ENCODE results near the gene PTPRM. TPM values are rescaled to one million over a fixed set of nuclear protein-coding genes. Genes with fewer than 3 reads are reported as not detected.

Gene PTPRM
- total RNA-seq, 4 donors from 2014 or later, result 206 to 337 (median 255) TPM

DNA sequence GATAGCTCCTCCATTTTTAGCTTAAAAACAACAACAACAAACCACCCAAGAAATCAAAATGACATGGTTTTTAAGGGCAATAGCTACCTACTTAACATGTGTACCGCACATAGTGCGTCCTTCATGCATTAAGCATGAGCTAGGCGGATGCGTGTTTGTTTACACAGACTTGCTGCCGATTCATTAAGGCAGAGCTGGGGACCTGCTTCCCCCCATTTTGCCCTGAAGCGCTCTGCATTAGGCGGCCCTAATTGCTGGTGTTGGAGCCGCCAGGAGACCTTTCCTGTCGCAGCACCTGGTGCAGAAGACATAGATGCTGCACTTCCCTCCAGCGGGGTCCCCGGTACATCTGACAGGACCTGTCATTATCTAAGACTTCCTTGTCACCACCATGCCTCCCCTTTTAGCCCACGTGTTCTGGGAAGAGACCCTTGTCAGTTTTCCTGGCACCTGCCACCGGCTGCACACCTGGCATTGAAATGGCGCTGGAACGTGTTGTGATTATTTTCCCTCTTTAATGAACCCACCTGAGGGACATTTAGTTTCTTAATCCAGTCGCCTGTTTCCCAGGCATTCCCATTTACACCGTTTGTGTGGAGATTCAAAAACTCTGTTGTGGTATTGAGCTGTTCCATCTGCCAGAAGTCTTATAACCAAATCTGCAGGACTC, 781.1 kb downstream of the PTPRM start:
- TF ChIP-seq, protein P1, sequence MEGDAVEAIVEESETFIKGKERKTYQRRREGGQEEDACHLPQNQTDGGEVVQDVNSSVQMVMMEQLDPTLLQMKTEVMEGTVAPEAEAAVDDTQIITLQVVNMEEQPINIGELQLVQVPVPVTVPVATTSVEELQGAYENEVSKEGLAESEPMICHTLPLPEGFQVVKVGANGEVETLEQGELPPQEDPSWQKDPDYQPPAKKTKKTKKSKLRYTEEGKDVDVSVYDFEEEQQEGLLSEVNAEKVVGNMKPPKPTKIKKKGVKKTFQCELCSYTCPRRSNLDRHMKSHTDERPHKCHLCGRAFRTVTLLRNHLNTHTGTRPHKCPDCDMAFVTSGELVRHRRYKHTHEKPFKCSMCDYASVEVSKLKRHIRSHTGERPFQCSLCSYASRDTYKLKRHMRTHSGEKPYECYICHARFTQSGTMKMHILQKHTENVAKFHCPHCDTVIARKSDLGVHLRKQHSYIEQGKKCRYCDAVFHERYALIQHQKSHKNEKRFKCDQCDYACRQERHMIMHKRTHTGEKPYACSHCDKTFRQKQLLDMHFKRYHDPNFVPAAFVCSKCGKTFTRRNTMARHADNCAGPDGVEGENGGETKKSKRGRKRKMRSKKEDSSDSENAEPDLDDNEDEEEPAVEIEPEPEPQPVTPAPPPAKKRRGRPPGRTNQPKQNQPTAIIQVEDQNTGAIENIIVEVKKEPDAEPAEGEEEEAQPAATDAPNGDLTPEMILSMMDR (IDR thresholded peaks at IDR 0.05; ENCODE audit: low read depth), result no peak

DNA sequence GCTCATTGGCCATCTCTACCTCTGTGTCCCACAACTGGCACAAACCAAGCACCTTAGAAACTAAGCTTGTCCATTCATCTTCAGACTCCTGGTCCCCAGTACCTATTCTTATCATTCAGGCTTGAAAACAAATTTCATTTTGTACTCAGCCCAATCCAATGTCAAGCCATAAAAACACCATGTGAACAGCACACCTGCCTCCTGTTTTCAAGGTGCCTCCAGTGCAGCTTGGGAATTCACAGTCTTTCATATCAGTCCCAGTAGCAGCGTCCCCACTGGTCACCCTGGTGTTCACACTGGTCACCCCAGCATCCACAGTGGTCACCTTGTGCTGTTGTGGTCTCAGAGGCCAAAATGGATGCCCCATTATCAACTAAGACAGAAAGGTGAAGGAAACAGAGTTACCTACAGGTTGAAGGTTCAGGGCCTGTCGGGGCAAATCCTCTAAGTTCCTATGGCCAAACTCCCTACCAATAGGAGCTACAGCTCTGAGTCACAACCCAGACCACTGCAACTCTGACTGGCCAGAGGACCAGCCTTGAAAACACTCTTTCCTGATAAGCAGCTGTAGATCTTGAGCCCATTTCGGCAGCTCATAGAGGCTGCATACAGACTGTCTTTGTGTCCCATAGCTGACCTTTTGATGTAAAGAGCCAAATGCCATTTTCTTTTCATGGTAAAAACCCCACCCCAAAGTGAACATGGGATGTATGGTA, 782.6 kb downstream of the PTPRM start:
- TF ChIP-seq, protein P1 (IDR thresholded peaks at IDR 0.05; ENCODE audit: low read depth), result no peak

DNA sequence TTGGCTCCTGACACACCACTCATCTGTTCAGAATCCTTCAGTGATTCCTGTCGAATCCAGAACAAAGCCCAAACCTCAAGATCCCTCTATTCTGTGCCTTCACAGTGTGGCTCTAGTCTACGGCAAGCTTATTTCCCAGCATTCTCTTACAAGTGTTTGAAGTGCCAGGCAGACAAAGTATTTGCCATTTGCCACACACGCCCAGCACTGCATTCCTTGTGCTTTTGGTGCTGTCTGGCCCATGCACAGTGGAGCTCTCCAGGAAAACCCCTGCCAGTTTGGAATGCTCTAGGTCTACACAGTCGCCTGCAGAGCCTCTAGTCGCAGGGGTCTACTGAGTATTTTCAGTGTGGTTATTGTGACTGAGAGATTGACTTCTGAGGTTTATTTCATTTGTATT, 783.5 kb downstream of the PTPRM start:
- TF ChIP-seq, protein P1 (IDR thresholded peaks at IDR 0.05; ENCODE audit: low read depth), result no peak

DNA sequence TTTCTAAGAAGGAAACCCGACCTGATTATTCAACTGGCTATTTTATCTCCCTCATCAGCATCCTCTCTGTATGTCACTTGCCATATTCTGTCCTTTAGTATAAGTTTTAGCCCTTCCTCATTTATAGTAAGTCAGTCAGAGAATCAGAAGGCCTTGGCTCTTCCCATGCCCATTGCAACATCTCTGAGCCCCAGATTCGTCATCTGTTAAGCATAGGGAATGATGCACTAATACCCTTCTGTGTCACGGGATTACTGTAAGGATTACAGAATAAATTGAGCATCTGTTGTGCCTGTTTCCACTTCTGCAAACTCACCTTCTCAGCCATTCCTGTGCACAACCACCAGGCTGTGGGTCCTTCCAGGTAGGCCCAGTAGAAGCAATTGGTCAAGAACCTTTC, 784.0 kb downstream of the PTPRM start:
- TF ChIP-seq, protein P1 (IDR thresholded peaks at IDR 0.05; ENCODE audit: low read depth), result no peak

DNA sequence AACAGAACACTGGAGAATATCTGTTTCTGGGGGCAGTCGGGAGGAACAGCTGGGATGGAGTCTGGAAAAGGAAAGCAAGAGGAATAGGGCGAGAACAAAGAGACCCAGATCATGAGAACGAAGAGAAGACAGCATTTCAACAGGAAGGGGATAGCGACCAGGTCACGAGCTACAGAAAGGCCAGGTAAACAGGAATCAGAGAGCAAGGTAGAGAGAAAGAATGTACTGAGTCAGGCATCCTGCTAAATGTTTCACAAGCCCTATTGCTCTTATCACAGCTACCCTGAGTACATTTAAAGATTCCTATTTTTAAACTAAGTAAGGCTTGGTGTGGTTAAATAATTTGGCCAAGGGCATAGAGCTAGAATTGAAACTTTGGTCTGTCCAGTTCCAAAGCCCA, 787.2 kb downstream of the PTPRM start:
- TF ChIP-seq, protein P1 (IDR thresholded peaks at IDR 0.05; ENCODE audit: low read depth), result no peak

DNA sequence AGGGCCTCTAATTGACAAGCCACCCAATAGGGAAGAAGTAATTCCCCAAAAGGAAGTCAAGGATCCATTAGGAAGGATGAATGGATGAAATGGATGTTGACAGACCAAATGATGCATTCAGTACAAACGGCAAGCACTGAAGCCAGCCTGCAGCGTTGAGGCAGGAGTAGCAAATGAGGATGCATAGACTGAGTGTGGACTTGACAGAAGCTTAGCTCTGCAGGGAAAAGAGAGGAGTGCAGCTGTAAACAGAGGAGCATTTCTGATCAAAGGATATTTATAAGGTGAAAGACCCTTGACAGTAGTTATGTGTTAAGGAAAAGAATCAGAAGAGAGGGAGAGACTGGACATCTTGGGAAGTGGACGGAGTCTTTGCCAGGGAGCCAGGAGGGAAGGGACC, 788.9 kb downstream of the PTPRM start:
- TF ChIP-seq, protein P1 (IDR thresholded peaks at IDR 0.05; ENCODE audit: low read depth), result no peak

DNA sequence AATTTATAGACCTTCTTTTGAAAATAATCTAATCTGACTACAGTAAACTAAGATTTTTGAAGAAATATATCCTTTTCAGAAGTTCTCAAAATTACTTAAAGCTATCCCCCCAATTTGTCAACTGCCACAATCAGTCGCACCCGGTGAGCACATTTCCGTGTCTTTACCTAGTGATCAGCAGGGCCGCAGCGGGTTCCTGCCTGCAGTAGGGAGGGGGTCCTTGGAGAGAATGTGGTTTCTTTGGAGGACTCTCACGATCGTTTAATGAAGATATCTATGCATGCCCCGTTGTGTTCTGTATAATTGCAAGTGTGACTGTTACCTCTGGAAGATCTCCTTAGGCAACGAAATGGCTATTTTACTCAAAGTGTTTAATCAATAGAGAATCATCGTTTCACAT, 790.2 kb downstream of the PTPRM start:
- TF ChIP-seq, protein P1 (IDR thresholded peaks at IDR 0.05; ENCODE audit: low read depth), result no peak

Measured in subcutaneous adipose tissue (tissue), 4 donors.